Stimulated activated CD4-positive, alpha-beta T cell treated with anti-CD3 and anti-CD28 coated beads, Interleukin-12 subunit alpha, Interleukin-12 subunit beta, amount 100 ng/mL, for 24 hours (primary cell): ENCODE results near the gene HNRNPL.
"Not testable (repeated sequence)": the region's sequence is repeated elsewhere in the genome, so short reads cannot be mapped to it uniquely, and the experiment has no call there.

Source experiments
- DNase-seq, 2 experiments: peaks; one replicate each; pipeline ENCODE4 v3.0.0-alpha.2; 2020; ENCODE audit warnings: low read depth in 2 of 2

HNRNPL gene

GRCh38 chr19:38830039-38830733 is 19.6 kb downstream of the HNRNPL start:
- DNase-seq = no peak

DNA sequence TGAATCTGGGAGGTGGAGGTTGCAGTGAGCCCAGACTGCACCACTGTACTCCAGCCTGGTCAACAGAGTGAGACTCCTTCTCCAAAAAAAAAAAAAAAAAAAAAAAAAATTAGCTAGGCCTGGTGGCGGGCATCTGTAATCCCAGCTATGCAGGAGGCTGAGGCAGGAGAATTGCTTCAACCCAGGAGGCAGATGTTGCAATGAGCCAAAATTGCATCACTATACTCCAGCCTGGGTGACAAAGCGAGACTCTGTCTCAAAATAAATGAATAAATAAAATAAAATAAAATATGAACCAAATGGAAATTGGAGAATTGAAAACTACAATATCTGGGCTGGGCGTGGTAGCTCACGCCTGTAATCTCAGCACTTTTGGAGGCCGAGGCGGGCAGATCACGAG is 20.6 kb downstream of the HNRNPL start:
- not testable (repeated sequence) for DNase-seq

GRCh38 chr19:38826856-38827551 is 22.8 kb downstream of the HNRNPL start:
- no peak for DNase-seq

DNA sequence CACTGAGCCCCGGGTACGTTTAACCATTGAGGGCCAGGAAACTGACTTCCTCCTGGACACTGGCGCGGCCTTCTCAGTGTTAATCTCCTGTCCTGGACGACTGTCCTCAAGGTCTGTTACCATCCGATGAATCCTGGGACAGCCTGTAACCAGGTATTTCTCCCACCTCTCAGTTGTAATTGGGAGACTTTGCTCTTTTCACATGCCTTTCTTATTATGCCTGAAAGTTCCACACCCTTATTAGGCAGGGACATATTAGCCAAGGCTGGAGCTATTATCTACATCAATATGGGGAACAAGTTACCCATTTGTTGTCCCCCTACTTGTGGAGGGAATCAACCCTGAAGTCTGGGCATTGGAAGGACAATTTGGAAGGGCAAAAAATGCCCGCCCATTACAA is 23.9 kb downstream of the HNRNPL start:
- not testable (repeated sequence) for DNase-seq

DNA sequence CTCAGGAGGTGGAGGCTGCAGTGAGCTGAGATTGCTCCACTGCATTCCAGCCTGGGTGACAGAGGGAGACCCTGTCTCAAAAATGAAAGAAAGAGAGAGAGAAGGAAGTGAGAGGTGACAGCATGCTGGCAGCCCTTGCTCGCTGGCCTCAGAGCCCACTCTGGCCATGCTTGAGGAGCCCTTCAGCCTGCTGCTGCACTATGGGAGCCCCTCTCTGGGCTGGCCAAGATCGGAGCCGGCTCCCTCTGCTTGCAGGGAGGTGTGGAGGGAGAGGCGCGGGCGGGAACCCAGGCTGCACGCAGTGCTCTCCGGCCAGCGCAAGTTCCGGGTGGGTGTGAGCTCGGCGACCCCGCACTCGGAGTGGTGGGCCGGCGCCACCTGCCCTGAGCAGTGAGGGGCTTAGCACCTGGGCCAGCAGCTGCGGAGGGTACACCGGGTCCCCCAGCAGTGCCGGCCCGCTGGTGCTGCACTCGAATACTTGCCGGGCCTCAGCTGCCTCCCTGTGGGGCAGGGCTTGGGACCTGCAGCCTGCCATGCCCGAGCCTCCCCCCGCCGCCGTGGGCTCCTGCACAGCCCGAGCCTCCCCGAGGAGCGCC is 28.5 kb downstream of the HNRNPL start:
- DNase-seq = not testable (repeated sequence)

DNA sequence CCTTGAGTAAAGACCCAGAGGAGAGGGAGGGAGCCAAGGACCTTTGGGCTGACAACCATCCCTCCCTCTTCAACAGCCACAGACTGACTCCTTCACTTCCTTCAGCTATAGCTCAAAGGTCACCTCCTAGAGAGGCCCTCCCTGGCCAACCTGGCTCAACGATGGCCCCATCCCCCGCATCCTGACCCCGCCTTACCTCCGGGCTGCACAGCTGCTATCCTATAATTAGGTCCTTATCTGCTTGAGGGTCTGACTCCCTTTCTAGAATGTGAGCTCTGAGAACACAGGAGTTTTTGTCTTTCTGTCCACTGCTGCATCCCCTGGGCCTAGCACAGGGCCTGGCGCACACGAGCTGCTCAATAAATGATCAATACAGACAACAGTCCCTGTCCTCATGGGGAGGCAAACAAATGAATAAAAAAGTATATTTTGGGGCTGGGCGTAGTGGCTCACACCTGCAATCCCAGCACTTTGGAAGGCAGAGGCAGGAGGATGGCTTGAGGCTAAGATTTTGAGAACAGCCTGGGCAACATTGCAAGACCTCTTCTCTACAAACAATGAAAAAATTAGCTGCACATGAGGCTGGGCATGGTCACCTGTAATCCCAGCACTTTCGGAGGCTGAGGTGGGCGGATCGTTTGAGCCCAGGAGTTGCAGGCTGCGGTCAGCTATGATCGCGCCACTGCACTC is 30.4 kb downstream of the HNRNPL start:
- DNase-seq = no peak

DNA sequence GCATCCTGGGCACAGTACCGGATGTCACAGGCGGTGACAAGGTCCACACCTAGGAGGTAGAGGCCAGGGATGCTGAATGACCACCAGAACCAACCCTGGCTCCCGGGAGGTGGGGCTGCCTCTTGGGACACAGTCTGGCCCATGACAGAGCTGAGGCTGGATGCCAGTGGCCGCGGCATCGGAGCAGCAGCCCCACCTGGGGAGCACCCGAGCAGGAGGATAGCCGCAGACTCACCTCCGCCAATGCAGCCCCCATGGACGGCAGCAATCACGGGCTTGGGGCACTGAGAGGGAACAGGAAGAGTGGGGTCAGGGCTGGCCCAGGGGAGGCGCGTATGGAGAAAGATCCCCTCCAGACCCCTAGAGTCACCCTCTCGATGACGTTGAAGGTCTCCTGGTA is 32.7 kb downstream of the HNRNPL start:
- no peak for DNase-seq

DNA sequence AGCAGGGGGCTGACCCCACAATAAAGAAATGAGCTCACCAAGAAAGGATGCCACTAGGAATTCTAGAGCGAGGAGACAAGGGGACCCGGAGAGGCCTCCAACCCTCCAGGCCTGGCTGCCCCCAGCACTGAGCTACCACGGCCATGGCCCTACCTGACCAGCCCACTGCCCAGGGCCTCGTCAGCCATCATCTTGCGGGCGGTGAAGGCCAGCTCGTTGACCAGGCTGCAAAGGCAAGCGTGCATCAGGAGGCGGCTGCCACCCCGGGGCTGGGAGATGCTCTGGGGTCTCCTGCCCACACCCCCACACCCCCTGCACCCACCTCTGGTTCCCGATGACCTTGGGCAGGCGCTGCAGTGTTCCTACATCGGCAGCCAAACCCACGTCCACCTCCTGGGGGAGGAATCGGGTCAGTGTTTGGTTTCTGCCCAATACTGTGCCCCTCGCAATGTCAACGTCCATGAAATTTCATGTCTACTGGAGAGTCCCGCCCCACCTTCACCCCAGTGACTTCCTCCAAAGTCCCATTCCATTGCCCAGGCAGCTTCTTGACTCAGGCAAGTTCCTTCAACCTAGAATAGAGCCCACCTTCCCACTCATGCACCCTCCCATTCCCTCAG is 33.5 kb downstream of the HNRNPL start:
- no peak for DNase-seq

DNA sequence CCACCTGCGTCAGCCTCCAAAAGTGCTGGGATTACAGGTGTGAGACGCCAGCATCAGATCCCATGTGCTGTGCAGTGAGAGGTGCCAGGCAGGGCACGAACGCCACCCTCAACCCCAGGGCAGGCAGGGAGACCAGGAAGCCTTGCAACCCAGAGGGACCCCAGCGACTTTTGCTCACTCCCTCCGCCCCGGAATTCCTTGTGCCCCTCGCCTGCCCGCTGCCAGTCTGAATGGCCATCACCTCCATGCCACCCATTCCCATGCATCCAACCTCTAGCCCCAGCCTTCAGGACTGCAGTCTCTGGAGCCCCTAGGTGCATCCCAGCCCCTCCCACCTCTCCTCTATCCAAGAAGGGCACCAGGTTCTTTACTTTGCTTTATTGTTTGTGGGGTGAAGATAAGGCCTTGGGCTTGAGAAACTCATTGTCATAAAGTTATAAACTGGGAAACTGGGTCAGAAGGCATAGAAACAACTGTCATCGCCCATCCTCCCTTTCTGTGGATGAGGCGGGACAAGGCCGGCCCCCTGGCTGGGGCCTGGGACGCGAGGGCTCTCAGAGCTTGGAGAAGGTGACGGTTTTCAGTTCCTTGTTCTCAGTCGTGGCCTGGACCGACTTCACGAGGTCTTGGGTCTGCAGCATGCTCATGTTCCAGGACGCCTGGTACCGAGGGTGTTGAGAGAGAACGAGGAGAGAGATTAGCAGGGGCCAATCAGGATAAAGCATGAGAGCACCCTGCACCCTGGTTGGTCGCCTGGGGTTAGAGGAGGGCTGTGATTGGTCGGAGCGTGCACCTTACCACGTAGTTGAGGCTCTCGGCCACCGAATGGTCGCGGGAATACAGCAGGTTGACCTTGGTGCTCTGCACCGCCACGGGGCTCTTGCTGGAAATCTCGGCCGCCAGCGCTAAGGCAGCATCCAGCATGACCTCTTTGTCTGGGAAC is 34.5 kb downstream of the HNRNPL start:
- no peak for DNase-seq

- not testable (repeated sequence) for DNase-seq
Measured at GRCh38 chr19:38813932-38814331, 35.9 kb downstream of the HNRNPL start.

- DNase-seq = no peak
Measured at GRCh38 chr19:38813323-38813722, 36.5 kb downstream of the HNRNPL start.

GRCh38 chr19:38812841-38813320 is 36.9 kb downstream of the HNRNPL start, which contains the start of gene LGALS4:
TSS of gene LGALS4 (minus strand) at chr19:38812945. CDS start at chr19:38812886, 59 bp downstream.
- DNase-seq = no peak

- DNase-seq = no peak
Measured at GRCh38 chr19:38812009-38812840, 37.6 kb downstream of the HNRNPL start.

GRCh38 chr19:38809592-38810252 is 40.1 kb downstream of the HNRNPL start:
- no peak for DNase-seq

DNA sequence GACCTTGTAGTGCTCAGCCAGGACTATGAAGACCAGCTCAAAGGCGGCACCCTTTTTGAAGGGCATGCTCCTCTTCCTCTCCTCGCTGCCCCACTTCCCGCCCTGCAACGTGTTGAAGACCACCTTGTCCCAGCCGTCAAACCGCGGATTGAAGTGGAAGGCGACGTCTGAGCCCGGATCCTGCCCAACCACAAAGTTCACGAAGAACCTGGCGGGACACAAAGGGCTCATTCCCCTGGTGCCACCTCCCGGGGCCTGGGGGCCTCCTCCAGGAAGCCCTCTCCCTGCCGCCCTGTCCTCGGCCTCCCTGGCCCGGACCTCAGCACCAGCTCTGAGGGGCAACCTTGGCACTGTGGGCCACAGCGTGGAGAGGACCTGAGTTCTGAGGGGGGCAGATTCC is 41.0 kb downstream of the HNRNPL start:
- no peak for DNase-seq

DNA sequence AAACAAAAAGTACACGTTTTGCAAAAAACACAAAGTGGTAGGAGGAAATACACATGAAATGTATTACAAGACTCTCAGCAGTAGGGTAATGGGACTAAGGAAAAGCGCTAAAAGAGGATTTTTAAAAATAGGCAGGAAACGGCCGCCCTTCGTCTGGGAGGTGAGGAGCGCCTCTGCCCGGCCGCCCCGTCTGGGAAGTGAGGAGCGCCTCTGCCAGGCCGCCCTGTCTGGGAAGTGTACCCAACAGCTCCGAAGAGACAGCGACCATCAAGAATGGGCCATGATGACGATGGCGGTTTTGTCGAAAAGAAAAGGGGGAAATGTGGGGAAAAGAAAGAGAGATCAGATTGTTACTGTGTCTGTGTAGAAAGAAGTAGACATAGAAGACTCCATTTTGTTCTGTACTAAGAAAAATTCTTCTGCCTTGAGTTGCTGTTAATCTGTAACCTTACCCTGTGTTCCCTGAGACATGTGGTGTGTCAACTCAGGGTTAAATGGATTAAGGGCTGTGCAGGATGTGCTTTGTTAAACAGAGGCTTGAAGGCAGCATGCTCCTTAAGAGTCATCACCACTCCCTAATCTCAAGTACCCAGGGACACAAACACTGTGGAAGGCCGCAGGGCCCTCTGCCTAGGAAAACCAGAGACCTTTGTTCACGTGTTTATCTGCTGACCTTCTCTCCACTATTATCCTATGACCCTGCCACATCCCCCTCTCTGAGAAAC is 42.2 kb downstream of the HNRNPL start:
- DNase-seq = not testable (repeated sequence)

GRCh38 chr19:38806371-38806770 is 43.4 kb downstream of the HNRNPL start:
- no peak for DNase-seq

GRCh38 chr19:38805180-38805579 is 44.6 kb downstream of the HNRNPL start:
- no peak for DNase-seq
